ENCODE results near the gene POLR3A. TPM values are rescaled to one million over a fixed set of nuclear protein-coding genes. Genes with fewer than 3 reads are reported as not detected.
A peak's percentile ranks its signal among the peaks of the same experiment; 100 is the strongest.
"Not testable (repeated sequence)": the region's sequence is repeated elsewhere in the genome, so short reads cannot be mapped to it uniquely, and the experiment has no call there.

Gene POLR3A
- 10.0 TPM for polyA plus RNA-seq (2013)

DNA sequence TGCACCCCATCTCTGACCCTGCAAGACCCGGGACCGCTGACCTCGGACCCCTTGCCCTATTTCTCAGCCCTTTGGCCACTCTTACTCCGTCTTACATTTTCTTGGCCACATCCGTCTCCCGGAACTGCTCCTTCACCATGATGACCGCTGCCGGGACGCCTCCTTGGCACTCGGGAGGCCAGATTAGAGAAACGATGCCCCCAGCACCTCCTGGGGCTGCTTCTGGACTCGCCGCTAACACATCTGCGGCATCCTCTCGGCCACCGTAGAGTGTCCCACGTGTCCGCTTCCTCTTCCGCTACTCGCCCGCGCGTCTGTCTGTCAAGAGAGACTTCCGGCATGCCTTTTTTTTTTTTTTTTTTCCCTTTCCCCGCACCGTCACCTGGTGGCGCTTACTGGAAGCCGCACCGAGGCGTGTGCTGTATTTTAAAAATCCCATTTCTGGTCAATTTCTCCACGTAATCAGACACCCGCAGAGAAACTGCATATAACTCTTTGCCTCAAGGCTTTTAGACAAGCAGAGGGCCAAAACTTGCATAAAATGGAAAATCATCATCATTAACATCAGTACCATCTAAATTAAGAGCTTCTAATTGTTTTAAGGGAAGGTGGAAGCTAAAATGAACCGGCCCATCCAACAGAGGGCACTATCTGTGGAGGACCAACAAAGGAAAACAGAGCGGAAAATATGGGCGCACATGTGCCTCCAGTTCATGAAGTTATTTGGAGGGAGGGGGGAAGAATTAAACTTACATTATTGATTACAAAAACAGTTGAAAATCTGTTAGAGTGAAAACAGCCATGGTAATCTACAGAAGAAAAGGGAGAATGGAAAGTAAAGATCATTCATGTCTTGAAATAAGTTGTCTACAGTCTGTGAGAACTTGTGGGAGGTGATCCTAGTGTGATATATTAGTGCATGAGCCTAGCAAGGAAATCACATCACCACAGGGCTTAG lies at the start of gene POLR3A:
Gene POLR3A (minus strand): TSS at position 247 of the 958 bp plus-strand sequence. CDS start 108 bp downstream, at position 139.
- WGBS (ENCODE audit: insufficient coverage): 0% methylated on average over 32 of the region's 35 CpGs

DNA sequence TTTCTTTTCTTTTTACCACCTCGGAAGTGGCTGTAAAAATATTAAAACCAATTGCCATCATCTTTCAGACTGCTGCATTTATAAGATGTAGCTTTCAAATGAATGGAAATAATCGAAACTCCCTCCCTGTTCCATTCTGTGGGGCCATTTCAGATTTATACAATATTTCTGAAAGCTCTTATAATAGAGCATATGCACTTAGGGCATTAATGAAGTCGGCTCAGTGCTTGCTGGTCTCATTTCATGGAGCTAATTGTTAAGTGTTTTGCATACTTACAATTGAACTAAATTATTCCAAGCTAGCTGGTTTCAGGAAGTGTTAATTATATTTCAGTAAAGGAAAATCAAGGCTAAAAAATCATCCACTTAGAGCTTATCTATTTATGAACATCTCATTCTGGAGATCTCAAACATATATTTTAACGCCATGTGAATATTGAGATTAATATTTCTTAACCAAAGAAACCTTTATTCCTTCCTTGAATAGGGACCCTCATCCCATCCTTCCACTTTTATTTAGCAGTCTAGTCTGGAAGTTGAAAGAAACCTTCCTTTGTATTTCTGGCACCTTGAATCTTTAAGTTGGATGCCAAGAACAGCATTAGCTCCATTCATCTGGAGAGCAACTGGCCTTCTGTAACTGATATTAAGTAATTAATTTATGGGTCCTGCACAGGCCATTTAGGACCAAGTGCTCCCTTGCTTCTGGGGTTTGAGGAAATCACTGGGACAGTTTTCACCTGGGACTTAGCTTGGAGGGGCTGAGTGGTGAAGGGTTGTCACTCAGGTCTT lies 49.4 kb upstream of the POLR3A start:
- DNase-seq: no peak
- no peaks in the 10 kb centered on the region for H3K36me3 ChIP-seq (ENCODE audit: control insufficient read depth in 4 of 4, insufficient read depth in 4 of 4, low read length in 3 of 4)
- H3K27ac ChIP-seq (ENCODE audit: insufficient read depth in 1 of 2, low read depth in 1 of 2, low read length in 2 of 2, poor library complexity in 1 of 2, severe bottlenecking in 2 of 2): no peak overlapping the region
- no peak overlapping the region for H3K4me3 ChIP-seq (ENCODE audit: control insufficient read depth in 1 of 7, extremely low read depth in 1 of 7, insufficient read depth in 4 of 7, low read depth in 2 of 7, low read length in 6 of 7)
- POLR2A ChIA-PET: interaction anchor here (0.7 kb wide), 1 partner anchor 40 kb away, joined by 3 read pairs; no protein-coding TSS in a partner anchor
- CTCF ChIA-PET: interaction anchor here (1.2 kb wide), 1 partner anchor 22 kb away, joined by 3 read pairs; no protein-coding TSS in a partner anchor
- peaks cover 0 to 5% (median 0%) of the 10 kb centered on the region in 4 experiments for H3K4me1 ChIP-seq (ENCODE audit: control extremely low read depth in 1 of 4, control insufficient read depth in 4 of 4, insufficient read depth in 4 of 4, low read length in 3 of 4)
- H3K27me3 ChIP-seq (replicated peaks in 2 of 5; ENCODE audit: control insufficient read depth in 4 of 5, insufficient read depth in 5 of 5, low read length in 4 of 5): no peaks in the 10 kb centered on the region
- no CpG with 5 or more reads among the region's 4 CpGs for WGBS (ENCODE audit: insufficient coverage)
- no peaks in the 10 kb centered on the region for H3K9me3 ChIP-seq (ENCODE audit: control extremely low read depth in 1 of 5, control insufficient read depth in 4 of 5, insufficient read depth in 2 of 5, low read depth in 1 of 5, low read length in 4 of 5)

More for the DNA sequence above, at the start of gene POLR3A:
- Histone ChIP-seq H3K4me3 (ENCODE audit: control insufficient read depth in 1 of 7, extremely low read depth in 1 of 7, insufficient read depth in 4 of 7, low read depth in 2 of 7, low read length in 6 of 7) (peak within 1 kb of the TSS; percentile 81 to 99 (median 89)), H3K27me3 (replicated peaks in 2 of 5; ENCODE audit: control insufficient read depth in 4 of 5, insufficient read depth in 5 of 5, low read length in 4 of 5) (no peaks in the 10 kb centered on the region), H3K36me3 (ENCODE audit: control insufficient read depth in 4 of 4, insufficient read depth in 4 of 4, low read length in 3 of 4) (peaks cover 5 to 25% (median 14%) of the 10 kb centered on the region in 4 experiments), H3K4me1 (ENCODE audit: control extremely low read depth in 1 of 4, control insufficient read depth in 4 of 4, insufficient read depth in 4 of 4, low read length in 3 of 4) (peaks cover 6 to 26% (median 9%) of the 10 kb centered on the region in 4 experiments), H3K27ac (ENCODE audit: insufficient read depth in 1 of 2, low read depth in 1 of 2, low read length in 2 of 2, poor library complexity in 1 of 2, severe bottlenecking in 2 of 2) (peak within 1 kb of the TSS; percentile 58 to 86), H3K9me3 (ENCODE audit: control extremely low read depth in 1 of 5, control insufficient read depth in 4 of 5, insufficient read depth in 2 of 5, low read depth in 1 of 5, low read length in 4 of 5) (no peaks in the 10 kb centered on the region)
- ChIA-PET CTCF (interaction anchor here (0.6 to 2.0 kb wide), 2 partner anchors 11 to 183 kb away, joined by 3 to 7 read pairs; no protein-coding TSS in a partner anchor), POLR2A (no interaction called here)
- peak; percentile 97 to 98 (median 98) for DNase-seq

DNA sequence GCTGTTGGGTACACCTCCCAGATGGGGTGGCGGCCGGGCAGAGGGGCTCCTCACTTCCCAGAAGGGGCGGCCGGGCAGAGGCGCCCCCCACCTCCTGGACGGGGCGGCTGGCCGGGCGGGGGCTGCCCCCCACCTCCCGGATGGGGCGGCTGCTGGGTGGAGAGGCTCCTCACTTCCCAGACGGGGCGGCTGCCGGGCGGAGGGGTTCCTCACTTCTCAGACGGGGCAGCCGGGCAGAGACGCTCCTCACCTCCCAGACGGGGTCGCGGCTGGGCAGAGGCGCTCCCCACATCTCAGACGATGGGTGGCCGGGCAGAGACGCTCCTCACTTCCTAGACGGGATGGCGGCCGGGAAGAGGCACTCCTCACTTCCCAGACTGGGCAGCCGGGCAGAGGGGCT lies 46.5 kb upstream of the POLR3A start:
- POLR2A ChIA-PET; H3K36me3 ChIP-seq (ENCODE audit: control insufficient read depth in 4 of 4, insufficient read depth in 4 of 4, low read length in 3 of 4); CTCF ChIA-PET; H3K27me3 ChIP-seq (replicated peaks in 2 of 5; ENCODE audit: control insufficient read depth in 4 of 5, insufficient read depth in 5 of 5, low read length in 4 of 5); DNase-seq; H3K27ac ChIP-seq (ENCODE audit: insufficient read depth in 1 of 2, low read depth in 1 of 2, low read length in 2 of 2, poor library complexity in 1 of 2, severe bottlenecking in 2 of 2); H3K4me1 ChIP-seq (ENCODE audit: control extremely low read depth in 1 of 4, control insufficient read depth in 4 of 4, insufficient read depth in 4 of 4, low read length in 3 of 4); H3K9me3 ChIP-seq (ENCODE audit: control extremely low read depth in 1 of 5, control insufficient read depth in 4 of 5, insufficient read depth in 2 of 5, low read depth in 1 of 5, low read length in 4 of 5); H3K4me3 ChIP-seq (ENCODE audit: control insufficient read depth in 1 of 7, extremely low read depth in 1 of 7, insufficient read depth in 4 of 7, low read depth in 2 of 7, low read length in 6 of 7): not testable (repeated sequence)
- 100% methylated on average over 4 of the region's 29 CpGs for WGBS (ENCODE audit: insufficient coverage)

DNA sequence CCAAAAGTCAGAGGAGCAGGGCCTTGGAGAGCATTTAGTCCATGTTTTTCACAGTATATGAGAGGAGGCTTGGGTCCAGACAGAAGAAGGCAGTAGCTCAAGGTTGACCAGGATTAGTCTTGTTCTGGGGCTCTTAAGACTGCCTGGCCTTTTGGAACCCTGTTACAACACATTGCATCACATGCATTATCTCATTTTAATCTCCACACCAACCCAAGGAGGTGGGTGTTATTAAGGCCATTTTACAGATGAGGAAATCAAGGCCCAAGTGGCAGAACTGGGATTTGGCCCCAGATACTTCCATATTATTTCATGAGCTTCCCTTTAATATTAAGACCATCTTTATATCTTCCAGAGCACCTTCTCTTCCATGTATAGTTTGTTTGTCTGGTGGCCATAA lies 43.2 kb upstream of the POLR3A start:
- Histone ChIP-seq H3K9me3 (ENCODE audit: control extremely low read depth in 1 of 5, control insufficient read depth in 4 of 5, insufficient read depth in 2 of 5, low read depth in 1 of 5, low read length in 4 of 5) (no peaks in the 10 kb centered on the region), H3K4me3 (ENCODE audit: control insufficient read depth in 1 of 7, extremely low read depth in 1 of 7, insufficient read depth in 4 of 7, low read depth in 2 of 7, low read length in 6 of 7) (no peak overlapping the region), H3K27ac (ENCODE audit: insufficient read depth in 1 of 2, low read depth in 1 of 2, low read length in 2 of 2, poor library complexity in 1 of 2, severe bottlenecking in 2 of 2) (no peak overlapping the region), H3K27me3 (replicated peaks in 2 of 5; ENCODE audit: control insufficient read depth in 4 of 5, insufficient read depth in 5 of 5, low read length in 4 of 5) (peaks cover 0 to 2% (median 0%) of the 10 kb centered on the region in 5 experiments), H3K36me3 (ENCODE audit: control insufficient read depth in 4 of 4, insufficient read depth in 4 of 4, low read length in 3 of 4) (no peaks in the 10 kb centered on the region), H3K4me1 (ENCODE audit: control extremely low read depth in 1 of 4, control insufficient read depth in 4 of 4, insufficient read depth in 4 of 4, low read length in 3 of 4) (peaks cover 0 to under 1% (median 0%) of the 10 kb centered on the region in 4 experiments)
- DNase-seq: no peak
- ChIA-PET POLR2A (no interaction called here), CTCF (no interaction called here)

DNA sequence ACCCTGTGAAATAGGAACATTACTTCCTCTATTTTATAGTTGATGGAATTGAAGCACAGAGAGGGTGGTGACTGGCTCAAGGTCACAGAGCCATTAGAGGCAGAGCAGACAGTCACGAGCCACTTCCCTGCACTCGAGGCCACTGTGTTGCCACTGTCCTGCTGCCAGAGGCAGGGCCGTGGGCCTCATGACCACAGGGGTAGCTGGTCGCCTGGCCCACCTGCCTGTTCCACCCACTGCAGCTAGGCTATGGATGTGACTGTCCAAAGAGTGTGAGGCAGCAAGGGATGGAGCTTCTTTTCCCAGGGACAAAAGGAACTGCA lies 42.5 kb upstream of the POLR3A start:
- no peak overlapping the region for H3K27ac ChIP-seq (ENCODE audit: insufficient read depth in 1 of 2, low read depth in 1 of 2, low read length in 2 of 2, poor library complexity in 1 of 2, severe bottlenecking in 2 of 2)
- DNase-seq: no peak
- H3K36me3 ChIP-seq (ENCODE audit: control insufficient read depth in 4 of 4, insufficient read depth in 4 of 4, low read length in 3 of 4): no peaks in the 10 kb centered on the region
- 97% methylated on average over 4 of the region's 4 CpGs for WGBS (ENCODE audit: insufficient coverage)
- peaks cover 0 to 2% (median 0%) of the 10 kb centered on the region in 5 experiments for H3K27me3 ChIP-seq (replicated peaks in 2 of 5; ENCODE audit: control insufficient read depth in 4 of 5, insufficient read depth in 5 of 5, low read length in 4 of 5)
- H3K4me1 ChIP-seq (ENCODE audit: control extremely low read depth in 1 of 4, control insufficient read depth in 4 of 4, insufficient read depth in 4 of 4, low read length in 3 of 4): no peaks in the 10 kb centered on the region
- POLR2A ChIA-PET: no interaction called here
- H3K9me3 ChIP-seq (ENCODE audit: control extremely low read depth in 1 of 5, control insufficient read depth in 4 of 5, insufficient read depth in 2 of 5, low read depth in 1 of 5, low read length in 4 of 5): no peaks in the 10 kb centered on the region
- CTCF ChIA-PET: interaction anchor here (1.0 kb wide), 1 partner anchor 23 kb away, joined by 3 read pairs; no protein-coding TSS in a partner anchor
- H3K4me3 ChIP-seq (ENCODE audit: control insufficient read depth in 1 of 7, extremely low read depth in 1 of 7, insufficient read depth in 4 of 7, low read depth in 2 of 7, low read length in 6 of 7): no peak overlapping the region

DNA sequence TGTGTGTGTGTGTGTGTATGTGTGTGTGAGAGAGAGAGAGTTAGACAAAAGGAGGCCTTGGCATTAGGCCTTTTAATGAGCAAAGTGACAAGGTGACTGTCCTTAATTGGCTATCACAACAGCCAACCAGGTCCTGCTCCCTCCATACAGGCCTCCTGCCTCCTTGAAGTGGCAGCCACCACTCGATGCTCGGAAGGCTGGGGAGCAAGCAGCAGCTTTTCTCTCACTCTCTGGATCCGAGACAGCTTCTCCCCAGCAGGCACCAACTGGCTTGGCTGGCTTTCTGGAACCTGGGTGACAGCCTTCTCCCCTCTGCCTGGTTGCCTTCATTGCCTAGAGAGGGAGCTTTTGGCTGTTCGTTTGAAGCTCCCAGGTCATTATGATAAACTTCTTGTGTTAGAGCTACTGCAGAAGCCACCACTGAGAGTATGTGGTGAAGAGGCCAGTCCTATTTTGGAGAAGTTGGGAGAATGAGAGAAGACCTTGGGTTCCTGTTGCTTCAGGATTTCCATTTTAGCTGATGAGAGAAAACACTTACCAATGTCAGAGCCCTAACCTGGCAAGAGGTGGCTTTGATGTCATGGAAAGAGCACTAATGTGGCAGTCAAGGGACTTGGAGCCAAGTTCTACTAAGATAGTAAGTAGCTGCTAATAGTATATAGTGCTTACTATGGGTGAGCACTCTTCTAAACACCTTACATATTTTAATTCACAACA lies 42.0 kb upstream of the POLR3A start:
- WGBS (ENCODE audit: insufficient coverage): 97% methylated on average over 4 of the region's 4 CpGs
- peaks cover 0 to 2% (median 0%) of the 10 kb centered on the region in 5 experiments for H3K27me3 ChIP-seq (replicated peaks in 2 of 5; ENCODE audit: control insufficient read depth in 4 of 5, insufficient read depth in 5 of 5, low read length in 4 of 5)
- H3K36me3 ChIP-seq (ENCODE audit: control insufficient read depth in 4 of 4, insufficient read depth in 4 of 4, low read length in 3 of 4): no peaks in the 10 kb centered on the region
- no peak overlapping the region for H3K27ac ChIP-seq (ENCODE audit: insufficient read depth in 1 of 2, low read depth in 1 of 2, low read length in 2 of 2, poor library complexity in 1 of 2, severe bottlenecking in 2 of 2)
- no peak for DNase-seq
- POLR2A ChIA-PET: no interaction called here
- H3K4me1 ChIP-seq (ENCODE audit: control extremely low read depth in 1 of 4, control insufficient read depth in 4 of 4, insufficient read depth in 4 of 4, low read length in 3 of 4): no peaks in the 10 kb centered on the region
- CTCF ChIA-PET: interaction anchor here (1.0 kb wide), 1 partner anchor 22 kb away, joined by 3 read pairs; no protein-coding TSS in a partner anchor
- H3K4me3 ChIP-seq (ENCODE audit: control insufficient read depth in 1 of 7, extremely low read depth in 1 of 7, insufficient read depth in 4 of 7, low read depth in 2 of 7, low read length in 6 of 7): no peak overlapping the region
- H3K9me3 ChIP-seq (ENCODE audit: control extremely low read depth in 1 of 5, control insufficient read depth in 4 of 5, insufficient read depth in 2 of 5, low read depth in 1 of 5, low read length in 4 of 5): no peaks in the 10 kb centered on the region
